Neural crest cell (in vitro differentiated cells): ENCODE measurements around the gene LINC00305. TPM values are rescaled to one million over a fixed set of nuclear protein-coding genes. Genes with fewer than 3 reads are reported as not detected.

ENCODE experiments used
- DNase-seq: peaks from one replicate; pipeline ENCODE4 v3.0.0; 2021; ENCODE audit warnings: low read depth, mixed read lengths, low spot score
- H3K27ac Mint-ChIP-seq: one replicate; pipeline ENCODE4 v1.8.0; 2021; ENCODE audit warnings: mild to moderate bottlenecking, mixed read lengths; ENCODE audit not compliant: unreplicated experiment
- H3K27me3 Mint-ChIP-seq: 2 replicates; pipeline ENCODE4 v1.8.0; 2021; ENCODE audit warnings: low read depth, mild to moderate bottlenecking, mixed read lengths
- H3K36me3 Mint-ChIP-seq: 2 replicates; pipeline ENCODE4 v1.8.0; 2021; ENCODE audit warnings: low read depth, mild to moderate bottlenecking, mixed read lengths
- H3K4me1 Mint-ChIP-seq: 2 replicates; pipeline ENCODE4 v1.8.0; 2021; ENCODE audit warnings: mixed read lengths
- H3K4me3 Mint-ChIP-seq: one replicate; pipeline ENCODE4 v1.8.0; 2021; ENCODE audit warnings: mild to moderate bottlenecking, mixed read lengths
- H3K9me3 Mint-ChIP-seq: 2 replicates; pipeline ENCODE4 v1.8.0; 2021; ENCODE audit warnings: mixed read lengths
- CTCF ChIP-seq: fragments of 200-600 bp; sonication (generic); conservative IDR thresholded peaks from 2 replicates; pipeline ENCODE4 v1.5.0; 2021; ENCODE audit warnings: antibody characterized with exemption, mild to moderate bottlenecking
- total RNA-seq: library from RNA; stranded (reverse); gene quantifications from 2 replicates; pipeline ENCODE4 v1.2.1, GENCODE V29; 2021

LINC00305 gene
- total RNA-seq, 1 donor from 2014 or later: not detected

- no peaks in the 10 kb centered on the region for H3K36me3 Mint-ChIP-seq
- no peak for TF ChIP-seq CTCF
- no peak overlapping the region for H3K4me3 Mint-ChIP-seq
- DNase-seq: no peak
- no peaks in the 10 kb centered on the region for H3K9me3 Mint-ChIP-seq
- no peaks in the 10 kb centered on the region for H3K4me1 Mint-ChIP-seq
- no peak overlapping the region for H3K27ac Mint-ChIP-seq
- H3K27me3 Mint-ChIP-seq: no peaks in the 10 kb centered on the region
Observed at GRCh38 chr18:64094210-64094609, 54.7 kb downstream of the LINC00305 start.

DNA sequence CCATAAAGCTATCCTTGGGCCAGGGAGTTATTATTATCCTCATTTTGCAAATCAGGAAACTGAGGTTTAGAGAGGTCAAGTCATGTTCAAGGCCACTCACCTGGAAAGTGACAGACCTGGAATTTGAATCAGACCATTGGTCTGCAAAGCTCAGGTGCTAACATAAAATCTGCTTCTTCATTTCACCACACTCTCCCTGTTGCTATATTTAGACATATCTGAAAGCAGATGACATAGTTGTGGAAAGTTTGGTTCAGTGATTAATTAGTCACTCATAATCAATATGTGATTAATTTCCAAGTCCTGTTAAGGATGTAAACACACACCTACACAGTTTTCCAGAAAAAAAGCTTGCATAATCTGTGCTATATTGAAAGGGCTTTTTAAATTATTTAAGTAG lies 57.4 kb downstream of the LINC00305 start:
- Mint-ChIP-seq H3K27ac (no peak overlapping the region), H3K4me3 (no peak overlapping the region), H3K4me1 (no peaks in the 10 kb centered on the region), H3K27me3 (no peaks in the 10 kb centered on the region), H3K36me3 (no peaks in the 10 kb centered on the region), H3K9me3 (peaks cover 8% of the 10 kb centered on the region)
- DNase-seq: no peak
- TF ChIP-seq CTCF: no peak

GRCh38 chr18:64090876-64091275 lies 58.0 kb downstream of the LINC00305 start:
- H3K36me3 Mint-ChIP-seq: no peaks in the 10 kb centered on the region
- no peak for DNase-seq
- H3K4me1 Mint-ChIP-seq: no peaks in the 10 kb centered on the region
- peaks cover 8% of the 10 kb centered on the region for H3K9me3 Mint-ChIP-seq
- no peaks in the 10 kb centered on the region for H3K27me3 Mint-ChIP-seq
- H3K4me3 Mint-ChIP-seq: no peak overlapping the region
- no peak overlapping the region for H3K27ac Mint-ChIP-seq
- TF ChIP-seq CTCF: no peak

- Mint-ChIP-seq H3K4me1 (no peaks in the 10 kb centered on the region), H3K27ac (no peak overlapping the region), H3K27me3 (no peaks in the 10 kb centered on the region), H3K9me3 (peaks cover 11% of the 10 kb centered on the region), H3K36me3 (no peaks in the 10 kb centered on the region), H3K4me3 (no peak overlapping the region)
- TF ChIP-seq CTCF: no peak
- DNase-seq: no peak
Observed at GRCh38 chr18:64083916-64084315, 65.0 kb downstream of the LINC00305 start.

DNA sequence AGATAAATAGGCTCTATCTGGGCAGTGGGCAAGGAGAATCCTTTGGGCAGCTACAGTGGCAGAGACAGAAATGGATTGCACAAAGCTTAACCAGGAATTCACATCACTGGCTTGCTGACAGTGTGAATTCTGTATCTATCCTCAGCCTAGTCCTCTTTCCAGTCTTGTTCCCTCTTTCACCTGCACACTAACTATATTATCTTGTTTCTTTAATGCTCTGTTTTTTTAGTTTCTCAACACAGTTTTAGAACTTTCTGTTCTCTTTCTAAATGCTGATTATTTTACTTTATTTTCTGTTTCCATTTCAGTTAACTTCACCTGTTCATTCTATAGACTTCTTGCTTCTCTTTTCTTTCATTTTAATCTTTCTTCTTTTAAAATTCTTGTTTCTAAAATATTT lies 66.4 kb downstream of the LINC00305 start:
- no peak for DNase-seq
- no peaks in the 10 kb centered on the region for H3K4me1 Mint-ChIP-seq
- no peak overlapping the region for H3K27ac Mint-ChIP-seq
- H3K36me3 Mint-ChIP-seq: no peaks in the 10 kb centered on the region
- TF ChIP-seq CTCF: no peak
- H3K9me3 Mint-ChIP-seq: peaks cover 3% of the 10 kb centered on the region
- no peak overlapping the region for H3K4me3 Mint-ChIP-seq
- no peaks in the 10 kb centered on the region for H3K27me3 Mint-ChIP-seq

GRCh38 chr18:64082054-64082453 lies 66.8 kb downstream of the LINC00305 start:
- DNase-seq: no peak
- Mint-ChIP-seq H3K4me3 (no peak overlapping the region), H3K4me1 (no peaks in the 10 kb centered on the region), H3K36me3 (no peaks in the 10 kb centered on the region), H3K9me3 (peaks cover 3% of the 10 kb centered on the region), H3K27ac (no peak overlapping the region), H3K27me3 (no peaks in the 10 kb centered on the region)
- TF ChIP-seq CTCF: no peak
